Measurements from ENCODE around the gene HAAO. TPM values are rescaled to one million over a fixed set of nuclear protein-coding genes. Genes with fewer than 3 reads are reported as not detected.

HAAO gene
- total and polyA plus RNA-seq, 2 experiments from 2014 or later, result 2.6 to 3.2 TPM

DNA sequence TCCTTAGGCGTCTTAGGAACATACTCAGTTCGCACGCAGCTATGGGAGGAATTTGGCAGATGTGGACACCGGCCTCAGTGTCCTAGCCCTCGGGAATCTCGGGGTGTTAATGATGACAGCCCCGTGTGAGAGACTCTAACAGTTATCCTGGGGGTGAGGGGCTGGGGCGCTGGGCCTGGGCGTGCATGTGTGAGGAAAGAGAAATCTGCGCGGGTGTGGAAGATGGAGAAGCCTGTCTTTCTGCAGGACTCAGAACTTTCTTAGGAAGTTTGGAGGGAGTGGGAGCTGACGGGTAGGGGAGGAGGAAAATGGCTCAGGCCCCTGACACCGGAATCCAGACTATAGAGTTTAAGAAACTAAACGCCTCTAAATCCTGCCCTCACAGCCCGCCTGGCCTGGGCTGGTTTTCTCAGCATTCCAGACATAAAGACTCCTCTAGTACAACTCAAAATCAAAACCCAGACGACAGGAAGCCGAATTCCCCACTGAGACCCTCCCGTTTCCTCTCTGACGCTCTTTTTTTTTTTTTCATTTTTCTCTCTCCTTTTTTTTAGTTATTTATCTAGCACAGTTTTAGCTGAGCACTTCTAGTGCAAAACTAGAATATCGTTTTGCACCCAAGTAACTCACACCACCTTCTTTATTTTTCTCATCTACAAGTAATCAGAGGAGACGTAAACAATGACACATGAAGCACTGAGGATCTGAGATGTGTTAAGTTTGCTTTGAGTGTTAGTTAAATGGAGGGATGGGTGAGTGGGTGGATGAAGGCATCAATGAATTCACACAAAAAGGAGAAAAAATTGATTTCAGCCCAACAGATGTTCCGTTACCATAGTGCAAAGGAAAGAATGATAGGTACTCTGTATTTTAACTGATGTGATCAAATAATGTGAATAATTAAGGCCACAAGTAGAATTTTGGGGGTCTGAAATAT is 1.2 kb upstream of the HAAO start:
- peaks cover 32% of the 10 kb centered on the region for H3K4me1 Mint-ChIP-seq
- Histone ChIP-seq H2AFZ (peak overlapping the region; percentile 99), H3K79me2 (replicated peaks; ENCODE audit: insufficient read depth) (no peaks in the 10 kb centered on the region), H4K20me1 (replicated peaks; ENCODE audit: insufficient read depth) (no peaks in the 10 kb centered on the region), H3K27me3 (ENCODE audit: insufficient read depth) (peaks cover 33% of the 10 kb centered on the region), H3K27ac (ENCODE audit: low read depth) (no peak overlapping the region; the same call in 1 of the 2 replicates), H3K4me3 (peak overlapping the region; percentile 89), H3F3A (replicated peaks; ENCODE audit: low read depth) (peaks cover 13% of the 10 kb centered on the region), H3K4me2 (peak overlapping the region; percentile 98), H3K9me2 (ENCODE audit: insufficient read depth) (0 out of 2 replicates have a peak, but pooled peaks cover 3% of the 10 kb centered on the region), H3K4me1 (ENCODE audit: insufficient read depth) (peaks cover 17% of the 10 kb centered on the region), H3K36me3 (ENCODE audit: insufficient read depth) (no peaks in the 10 kb centered on the region)
- no peaks in the 10 kb centered on the region; the same call in 1 of the 3 replicates for H3K36me3 Mint-ChIP-seq (ENCODE audit: low read depth)
- H3K4me3 Mint-ChIP-seq, result peak overlapping the region; percentile 71
- TF ChIP-seq EZH2phosphoT487 (IDR thresholded peaks at IDR 0.05; ENCODE audit: unreplicated experiment) (no peak), EZH2 (IDR thresholded peaks at IDR 0.05; ENCODE audit: low read depth, unreplicated experiment) (no peak), CREB1 (CRISPR knock-in tag; IDR thresholded peaks at IDR 0.05; ENCODE audit: low read depth) (no peak)
- TF ChIP-seq, protein P1, sequence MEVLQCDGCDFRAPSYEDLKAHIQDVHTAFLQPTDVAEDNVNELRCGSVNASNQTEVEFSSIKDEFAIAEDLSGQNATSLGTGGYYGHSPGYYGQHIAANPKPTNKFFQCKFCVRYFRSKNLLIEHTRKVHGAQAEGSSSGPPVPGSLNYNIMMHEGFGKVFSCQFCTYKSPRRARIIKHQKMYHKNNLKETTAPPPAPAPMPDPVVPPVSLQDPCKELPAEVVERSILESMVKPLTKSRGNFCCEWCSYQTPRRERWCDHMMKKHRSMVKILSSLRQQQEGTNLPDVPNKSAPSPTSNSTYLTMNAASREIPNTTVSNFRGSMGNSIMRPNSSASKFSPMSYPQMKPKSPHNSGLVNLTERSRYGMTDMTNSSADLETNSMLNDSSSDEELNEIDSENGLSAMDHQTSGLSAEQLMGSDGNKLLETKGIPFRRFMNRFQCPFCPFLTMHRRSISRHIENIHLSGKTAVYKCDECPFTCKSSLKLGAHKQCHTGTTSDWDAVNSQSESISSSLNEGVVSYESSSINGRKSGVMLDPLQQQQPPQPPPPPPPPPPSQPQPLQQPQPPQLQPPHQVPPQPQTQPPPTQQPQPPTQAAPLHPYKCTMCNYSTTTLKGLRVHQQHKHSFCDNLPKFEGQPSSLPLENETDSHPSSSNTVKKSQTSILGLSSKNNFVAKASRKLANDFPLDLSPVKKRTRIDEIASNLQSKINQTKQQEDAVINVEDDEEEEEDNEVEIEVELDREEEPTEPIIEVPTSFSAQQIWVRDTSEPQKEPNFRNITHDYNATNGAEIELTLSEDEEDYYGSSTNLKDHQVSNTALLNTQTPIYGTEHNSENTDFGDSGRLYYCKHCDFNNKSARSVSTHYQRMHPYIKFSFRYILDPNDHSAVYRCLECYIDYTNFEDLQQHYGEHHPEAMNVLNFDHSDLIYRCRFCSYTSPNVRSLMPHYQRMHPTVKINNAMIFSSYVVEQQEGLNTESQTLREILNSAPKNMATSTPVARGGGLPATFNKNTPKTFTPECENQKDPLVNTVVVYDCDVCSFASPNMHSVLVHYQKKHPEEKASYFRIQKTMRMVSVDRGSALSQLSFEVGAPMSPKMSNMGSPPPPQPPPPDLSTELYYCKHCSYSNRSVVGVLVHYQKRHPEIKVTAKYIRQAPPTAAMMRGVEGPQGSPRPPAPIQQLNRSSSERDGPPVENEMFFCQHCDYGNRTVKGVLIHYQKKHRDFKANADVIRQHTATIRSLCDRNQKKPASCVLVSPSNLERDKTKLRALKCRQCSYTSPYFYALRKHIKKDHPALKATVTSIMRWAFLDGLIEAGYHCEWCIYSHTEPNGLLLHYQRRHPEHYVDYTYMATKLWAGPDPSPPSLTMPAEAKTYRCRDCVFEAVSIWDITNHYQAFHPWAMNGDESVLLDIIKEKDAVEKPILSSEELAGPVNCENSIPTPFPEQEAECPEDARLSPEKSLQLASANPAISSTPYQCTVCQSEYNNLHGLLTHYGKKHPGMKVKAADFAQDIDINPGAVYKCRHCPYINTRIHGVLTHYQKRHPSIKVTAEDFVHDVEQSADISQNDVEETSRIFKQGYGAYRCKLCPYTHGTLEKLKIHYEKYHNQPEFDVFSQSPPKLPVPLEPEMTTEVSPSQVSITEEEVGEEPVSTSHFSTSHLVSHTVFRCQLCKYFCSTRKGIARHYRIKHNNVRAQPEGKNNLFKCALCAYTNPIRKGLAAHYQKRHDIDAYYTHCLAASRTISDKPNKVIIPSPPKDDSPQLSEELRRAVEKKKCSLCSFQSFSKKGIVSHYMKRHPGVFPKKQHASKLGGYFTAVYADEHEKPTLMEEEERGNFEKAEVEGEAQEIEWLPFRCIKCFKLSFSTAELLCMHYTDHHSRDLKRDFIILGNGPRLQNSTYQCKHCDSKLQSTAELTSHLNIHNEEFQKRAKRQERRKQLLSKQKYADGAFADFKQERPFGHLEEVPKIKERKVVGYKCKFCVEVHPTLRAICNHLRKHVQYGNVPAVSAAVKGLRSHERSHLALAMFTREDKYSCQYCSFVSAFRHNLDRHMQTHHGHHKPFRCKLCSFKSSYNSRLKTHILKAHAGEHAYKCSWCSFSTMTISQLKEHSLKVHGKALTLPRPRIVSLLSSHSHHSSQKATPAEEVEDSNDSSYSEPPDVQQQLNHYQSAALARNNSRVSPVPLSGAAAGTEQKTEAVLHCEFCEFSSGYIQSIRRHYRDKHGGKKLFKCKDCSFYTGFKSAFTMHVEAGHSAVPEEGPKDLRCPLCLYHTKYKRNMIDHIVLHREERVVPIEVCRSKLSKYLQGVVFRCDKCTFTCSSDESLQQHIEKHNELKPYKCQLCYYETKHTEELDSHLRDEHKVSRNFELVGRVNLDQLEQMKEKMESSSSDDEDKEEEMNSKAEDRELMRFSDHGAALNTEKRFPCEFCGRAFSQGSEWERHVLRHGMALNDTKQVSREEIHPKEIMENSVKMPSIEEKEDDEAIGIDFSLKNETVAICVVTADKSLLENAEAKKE (CRISPR knock-in tag; IDR thresholded peaks at IDR 0.05), result no peak
- TF ChIP-seq, protein P2, sequence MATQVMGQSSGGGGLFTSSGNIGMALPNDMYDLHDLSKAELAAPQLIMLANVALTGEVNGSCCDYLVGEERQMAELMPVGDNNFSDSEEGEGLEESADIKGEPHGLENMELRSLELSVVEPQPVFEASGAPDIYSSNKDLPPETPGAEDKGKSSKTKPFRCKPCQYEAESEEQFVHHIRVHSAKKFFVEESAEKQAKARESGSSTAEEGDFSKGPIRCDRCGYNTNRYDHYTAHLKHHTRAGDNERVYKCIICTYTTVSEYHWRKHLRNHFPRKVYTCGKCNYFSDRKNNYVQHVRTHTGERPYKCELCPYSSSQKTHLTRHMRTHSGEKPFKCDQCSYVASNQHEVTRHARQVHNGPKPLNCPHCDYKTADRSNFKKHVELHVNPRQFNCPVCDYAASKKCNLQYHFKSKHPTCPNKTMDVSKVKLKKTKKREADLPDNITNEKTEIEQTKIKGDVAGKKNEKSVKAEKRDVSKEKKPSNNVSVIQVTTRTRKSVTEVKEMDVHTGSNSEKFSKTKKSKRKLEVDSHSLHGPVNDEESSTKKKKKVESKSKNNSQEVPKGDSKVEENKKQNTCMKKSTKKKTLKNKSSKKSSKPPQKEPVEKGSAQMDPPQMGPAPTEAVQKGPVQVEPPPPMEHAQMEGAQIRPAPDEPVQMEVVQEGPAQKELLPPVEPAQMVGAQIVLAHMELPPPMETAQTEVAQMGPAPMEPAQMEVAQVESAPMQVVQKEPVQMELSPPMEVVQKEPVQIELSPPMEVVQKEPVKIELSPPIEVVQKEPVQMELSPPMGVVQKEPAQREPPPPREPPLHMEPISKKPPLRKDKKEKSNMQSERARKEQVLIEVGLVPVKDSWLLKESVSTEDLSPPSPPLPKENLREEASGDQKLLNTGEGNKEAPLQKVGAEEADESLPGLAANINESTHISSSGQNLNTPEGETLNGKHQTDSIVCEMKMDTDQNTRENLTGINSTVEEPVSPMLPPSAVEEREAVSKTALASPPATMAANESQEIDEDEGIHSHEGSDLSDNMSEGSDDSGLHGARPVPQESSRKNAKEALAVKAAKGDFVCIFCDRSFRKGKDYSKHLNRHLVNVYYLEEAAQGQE (IDR thresholded peaks at IDR 0.05; ENCODE audit: unreplicated experiment), result no peak
- H3K9me3 Mint-ChIP-seq, result no peaks in the 10 kb centered on the region; the same call in 2 of the 3 replicates
- H3K27me3 Mint-ChIP-seq (ENCODE audit: insufficient read depth, low read depth, poor library complexity), result peaks cover 27% of the 10 kb centered on the region
- ATAC-seq (peak; percentile 7), DNase-seq (ENCODE audit: low spot score) (peak; percentile 62)
- H3K27ac Mint-ChIP-seq, result peak overlapping the region; percentile 33; the same call in 1 of the 2 replicates
